ENCODE results near the gene RGS13.
A peak's percentile ranks its signal among the peaks of the same experiment; 100 is the strongest.

RGS13 gene

DNA sequence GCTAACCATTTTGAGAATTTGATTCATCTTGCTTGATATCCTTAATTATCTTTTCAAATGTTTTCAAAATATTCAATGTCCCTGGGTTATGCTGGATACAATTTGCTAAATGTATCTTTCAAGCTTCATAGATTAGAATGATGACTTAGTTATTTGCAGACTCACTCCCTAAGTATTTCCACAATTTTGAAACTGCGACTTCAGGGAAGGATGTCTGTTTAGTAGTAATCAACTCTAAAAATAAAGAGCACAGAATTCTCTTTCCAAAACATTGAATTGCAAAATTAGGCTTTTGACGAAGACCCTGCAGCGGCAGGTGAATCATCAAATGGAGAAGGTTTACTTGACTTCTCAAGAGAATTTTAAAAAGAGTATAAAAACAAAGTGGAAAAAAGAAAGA, 46.1 kb upstream of the RGS13 start:
- H3K9me3 ChIP-seq (ENCODE audit: insufficient read depth, low read depth, low read length): no peaks in the 10 kb centered on the region
- peaks cover 15% of the 10 kb centered on the region for H3K4me1 ChIP-seq (ENCODE audit: insufficient read depth, low read length, poor library complexity, severe bottlenecking)
- no peaks in the 10 kb centered on the region for H3K27me3 ChIP-seq (ENCODE audit: insufficient read depth, low read length, poor library complexity, severe bottlenecking)
- no peaks in the 10 kb centered on the region for H3K79me2 ChIP-seq (ENCODE audit: insufficient read depth, low read length)
- no peaks in the 10 kb centered on the region for H3K36me3 ChIP-seq (ENCODE audit: insufficient read depth, low read length)
- H3F3A ChIP-seq (ENCODE audit: low read depth): no peaks in the 10 kb centered on the region
- H2AFZ ChIP-seq (ENCODE audit: low read length): no peak overlapping the region
- no peak overlapping the region for H3K4me2 ChIP-seq (ENCODE audit: low read depth, low read length, poor library complexity, severe bottlenecking)
- H3K4me3 ChIP-seq (ENCODE audit: low read length, poor library complexity, severe bottlenecking): no peak overlapping the region
- no peaks in the 10 kb centered on the region for H3K9me2 ChIP-seq (replicated peaks; ENCODE audit: low read depth, low read length)
- no peak overlapping the region for H3K9ac ChIP-seq (ENCODE audit: low read depth, low read length, poor library complexity, severe bottlenecking)
- no peaks in the 10 kb centered on the region for H4K20me1 ChIP-seq (ENCODE audit: insufficient read depth, low read length, poor library complexity, severe bottlenecking)
- TF ChIP-seq CTCF (conservative IDR thresholded peaks at IDR 0.05; ENCODE audit: low read length) (no peak), EZH2phosphoT487 (IDR thresholded peaks at IDR 0.05; ENCODE audit: borderline replicate concordance) (no peak)

DNA sequence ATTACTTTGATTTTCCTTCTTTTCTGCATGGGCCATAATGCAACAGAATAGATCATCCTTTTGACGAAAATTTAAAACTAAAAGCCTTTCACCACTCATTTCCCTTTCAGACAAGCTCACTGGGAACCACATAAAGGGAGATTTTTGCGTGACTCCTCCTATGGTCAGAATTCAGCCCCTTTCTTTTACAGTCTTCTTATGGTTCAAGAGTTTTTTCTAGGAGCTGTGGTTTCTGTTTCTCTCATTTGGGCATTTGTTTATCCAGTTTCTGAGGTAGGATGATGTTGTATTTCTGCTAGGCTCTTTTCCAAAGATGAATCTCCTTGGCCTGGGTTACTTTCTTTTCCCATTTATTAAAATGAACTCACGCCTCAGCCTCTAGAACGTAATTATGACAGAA, 43.4 kb upstream of the RGS13 start:
- Histone ChIP-seq H3K4me3 (ENCODE audit: low read length, poor library complexity, severe bottlenecking) (no peak overlapping the region), H3K79me2 (ENCODE audit: insufficient read depth, low read length) (no peaks in the 10 kb centered on the region), H3K4me2 (ENCODE audit: low read depth, low read length, poor library complexity, severe bottlenecking) (peak overlapping the region; percentile 26), H3K36me3 (ENCODE audit: insufficient read depth, low read length) (no peaks in the 10 kb centered on the region), H4K20me1 (ENCODE audit: insufficient read depth, low read length, poor library complexity, severe bottlenecking) (no peaks in the 10 kb centered on the region), H3K9me3 (ENCODE audit: insufficient read depth, low read depth, low read length) (no peaks in the 10 kb centered on the region), H3K4me1 (ENCODE audit: insufficient read depth, low read length, poor library complexity, severe bottlenecking) (peaks cover 12% of the 10 kb centered on the region), H3K9me2 (replicated peaks; ENCODE audit: low read depth, low read length) (no peaks in the 10 kb centered on the region), H3K27me3 (ENCODE audit: insufficient read depth, low read length, poor library complexity, severe bottlenecking) (no peaks in the 10 kb centered on the region), H3F3A (ENCODE audit: low read depth) (no peaks in the 10 kb centered on the region), H3K9ac (ENCODE audit: low read depth, low read length, poor library complexity, severe bottlenecking) (no peak overlapping the region), H2AFZ (ENCODE audit: low read length) (no peak overlapping the region)
- TF ChIP-seq EZH2phosphoT487 (IDR thresholded peaks at IDR 0.05; ENCODE audit: borderline replicate concordance): no peak
- no peak for TF ChIP-seq CTCF (conservative IDR thresholded peaks at IDR 0.05; ENCODE audit: low read length)

GRCh38 chr1:192592981-192593708, 42.8 kb upstream of the RGS13 start:
- no peaks in the 10 kb centered on the region for H4K20me1 ChIP-seq (ENCODE audit: insufficient read depth, low read length, poor library complexity, severe bottlenecking)
- no peaks in the 10 kb centered on the region for H3K36me3 ChIP-seq (ENCODE audit: insufficient read depth, low read length)
- H3K4me2 ChIP-seq (ENCODE audit: low read depth, low read length, poor library complexity, severe bottlenecking): peak overlapping the region; percentile 26
- no peaks in the 10 kb centered on the region for H3F3A ChIP-seq (ENCODE audit: low read depth)
- no peak overlapping the region for H3K4me3 ChIP-seq (ENCODE audit: low read length, poor library complexity, severe bottlenecking)
- no peaks in the 10 kb centered on the region for H3K79me2 ChIP-seq (ENCODE audit: insufficient read depth, low read length)
- TF ChIP-seq CTCF (conservative IDR thresholded peaks at IDR 0.05; ENCODE audit: low read length) (no peak), EZH2phosphoT487 (IDR thresholded peaks at IDR 0.05; ENCODE audit: borderline replicate concordance) (no peak)
- H3K27me3 ChIP-seq (ENCODE audit: insufficient read depth, low read length, poor library complexity, severe bottlenecking): no peaks in the 10 kb centered on the region
- no peaks in the 10 kb centered on the region for H3K9me3 ChIP-seq (ENCODE audit: insufficient read depth, low read depth, low read length)
- peaks cover 16% of the 10 kb centered on the region for H3K4me1 ChIP-seq (ENCODE audit: insufficient read depth, low read length, poor library complexity, severe bottlenecking)
- no peak overlapping the region for H3K9ac ChIP-seq (ENCODE audit: low read depth, low read length, poor library complexity, severe bottlenecking)
- H2AFZ ChIP-seq (ENCODE audit: low read length): no peak overlapping the region
- H3K9me2 ChIP-seq (replicated peaks; ENCODE audit: low read depth, low read length): no peaks in the 10 kb centered on the region
